Bronchial epithelial cell (primary cell): ENCODE data around the gene TBC1D22A. TPM values are rescaled to one million over a fixed set of nuclear protein-coding genes. Genes with fewer than 3 reads are reported as not detected.

Experiments used
- DNase-seq: peaks from one replicate; pipeline ENCODE4 v3.0.0-alpha.2; 2010; ENCODE audit warnings: low read depth
- FAIRE-seq: peaks from 2 replicates; lab custom pipeline; 2011; peaks lifted over from hg19 to GRCh38; lab: Jason Lieb, UNC
- H3K27me3 ChIP-seq: 2 replicates; pipeline ENCODE4 v1.5.1; 2011; ENCODE audit warnings: low read length; ENCODE audit not compliant: control insufficient read depth, insufficient read depth
- H3K36me3 ChIP-seq: 2 replicates; pipeline ENCODE4 v1.5.1; 2011; ENCODE audit warnings: low read length; ENCODE audit not compliant: control insufficient read depth, insufficient read depth
- H3K4me3 ChIP-seq: 2 replicates; pipeline ENCODE4 v1.5.1; 2011; ENCODE audit warnings: mild to moderate bottlenecking, low read depth, low read length, control low read depth
- total RNA-seq: library from RNA; depleted of rRNA; stranded (reverse); fragments of >200 nt; gene quantifications from 2 replicates; pipeline ENCODE4 v1.2.1, GENCODE V29; 2014
- TF ChIP-seq, protein P1 (sequence below): IDR thresholded peaks from 2 replicates; pipeline ENCODE4 v1.5.1; 2011; ENCODE audit warnings: mild to moderate bottlenecking, moderate library complexity, low read length, control low read depth, inconsistent platforms; ENCODE audit not compliant: insufficient read depth, severe bottlenecking

TBC1D22A gene
- total RNA-seq, 1 donor from 2014 or later = 10.0 TPM

DNA sequence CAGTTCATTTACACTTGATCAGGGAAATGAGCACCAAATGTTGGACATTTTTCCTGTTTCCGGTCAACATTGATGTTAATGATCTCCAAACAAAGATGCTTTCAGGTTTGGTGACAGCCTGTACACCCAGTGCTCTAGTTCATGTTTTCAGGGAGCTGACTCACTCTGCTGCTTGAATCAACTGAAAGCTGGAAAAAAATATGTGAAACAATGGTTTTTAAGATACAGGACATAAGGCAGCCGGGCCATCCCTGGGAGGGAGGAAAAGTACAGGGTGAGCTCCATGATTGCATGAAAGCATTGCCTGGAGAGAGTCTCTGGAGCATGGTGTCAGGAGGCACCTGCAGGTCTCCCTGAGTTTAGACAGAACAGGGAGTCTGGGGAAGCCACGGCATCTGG, 259.6 kb downstream of the TBC1D22A start:
- no peak for DNase-seq
- FAIRE-seq = no peak
- no peak overlapping the region for H3K4me3 ChIP-seq
- TF ChIP-seq, protein P1, sequence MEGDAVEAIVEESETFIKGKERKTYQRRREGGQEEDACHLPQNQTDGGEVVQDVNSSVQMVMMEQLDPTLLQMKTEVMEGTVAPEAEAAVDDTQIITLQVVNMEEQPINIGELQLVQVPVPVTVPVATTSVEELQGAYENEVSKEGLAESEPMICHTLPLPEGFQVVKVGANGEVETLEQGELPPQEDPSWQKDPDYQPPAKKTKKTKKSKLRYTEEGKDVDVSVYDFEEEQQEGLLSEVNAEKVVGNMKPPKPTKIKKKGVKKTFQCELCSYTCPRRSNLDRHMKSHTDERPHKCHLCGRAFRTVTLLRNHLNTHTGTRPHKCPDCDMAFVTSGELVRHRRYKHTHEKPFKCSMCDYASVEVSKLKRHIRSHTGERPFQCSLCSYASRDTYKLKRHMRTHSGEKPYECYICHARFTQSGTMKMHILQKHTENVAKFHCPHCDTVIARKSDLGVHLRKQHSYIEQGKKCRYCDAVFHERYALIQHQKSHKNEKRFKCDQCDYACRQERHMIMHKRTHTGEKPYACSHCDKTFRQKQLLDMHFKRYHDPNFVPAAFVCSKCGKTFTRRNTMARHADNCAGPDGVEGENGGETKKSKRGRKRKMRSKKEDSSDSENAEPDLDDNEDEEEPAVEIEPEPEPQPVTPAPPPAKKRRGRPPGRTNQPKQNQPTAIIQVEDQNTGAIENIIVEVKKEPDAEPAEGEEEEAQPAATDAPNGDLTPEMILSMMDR = no peak
- H3K36me3 ChIP-seq = peaks cover 3% of the 10 kb centered on the region
- H3K27me3 ChIP-seq = no peaks in the 10 kb centered on the region

GRCh38 chr22:47022475-47022874, 260.0 kb downstream of the TBC1D22A start:
- TF ChIP-seq, protein P1 = no peak
- Histone ChIP-seq H3K36me3 (peaks cover 3% of the 10 kb centered on the region), H3K4me3 (no peak overlapping the region), H3K27me3 (no peaks in the 10 kb centered on the region)
- DNase-seq = no peak
- FAIRE-seq = no peak

DNA sequence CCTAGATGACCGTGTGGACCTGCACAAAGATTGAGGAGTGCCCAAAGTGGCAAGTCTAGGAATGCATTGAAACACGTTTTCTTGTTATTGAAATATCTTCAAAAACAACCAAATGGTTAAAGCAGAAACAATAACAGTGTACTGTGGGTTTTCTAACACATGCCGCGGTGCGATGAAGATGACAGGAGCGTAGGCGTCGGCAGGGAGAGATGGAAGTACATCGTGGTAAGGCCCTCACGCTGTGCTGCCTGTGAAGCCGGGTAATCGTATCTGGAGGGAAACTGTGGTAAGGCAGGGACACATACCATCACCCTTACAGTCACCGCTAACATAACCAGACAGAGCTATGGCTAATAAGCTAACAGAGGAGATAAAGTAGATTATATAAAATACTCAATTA, 261.4 kb downstream of the TBC1D22A start:
- no peak for FAIRE-seq
- no peak for DNase-seq
- no peaks in the 10 kb centered on the region for H3K27me3 ChIP-seq

DNA sequence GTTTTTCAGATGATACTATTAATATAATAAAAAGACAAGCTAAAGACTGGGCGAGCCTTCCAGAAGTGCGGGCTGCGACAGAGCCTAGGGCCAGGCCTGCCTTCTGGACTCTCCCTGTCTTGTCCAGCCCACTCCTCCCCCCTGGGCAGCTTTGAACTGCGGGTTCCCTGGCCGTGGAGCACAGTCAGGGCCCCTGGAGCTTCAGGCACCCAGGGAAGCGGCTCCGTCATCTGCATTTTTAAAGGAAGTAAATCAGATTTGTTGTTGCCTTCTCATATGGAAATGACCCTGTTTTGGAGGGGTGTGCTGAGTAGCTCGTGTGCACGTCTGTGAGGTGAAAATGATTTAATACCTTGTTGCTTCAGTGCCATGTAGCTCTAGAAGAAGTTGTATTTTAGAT, 265.3 kb downstream of the TBC1D22A start:
- TF ChIP-seq, protein P1 = no peak
- no peak for FAIRE-seq
- no peak overlapping the region for H3K4me3 ChIP-seq
- H3K36me3 ChIP-seq = no peaks in the 10 kb centered on the region
- no peaks in the 10 kb centered on the region for H3K27me3 ChIP-seq
- no peak for DNase-seq

More for the DNA sequence above, 261.4 kb downstream of the TBC1D22A start:
- TF ChIP-seq, protein P1 = no peak
- no peak overlapping the region for H3K4me3 ChIP-seq
- H3K36me3 ChIP-seq = no peaks in the 10 kb centered on the region

- H3K36me3 ChIP-seq = peaks cover under 1% of the 10 kb centered on the region
- FAIRE-seq = no peak
- H3K27me3 ChIP-seq = no peaks in the 10 kb centered on the region
- TF ChIP-seq, protein P1 = no peak
- no peak for DNase-seq
- H3K4me3 ChIP-seq = no peak overlapping the region
Measured at GRCh38 chr22:47029244-47030074, 267.0 kb downstream of the TBC1D22A start.
